ENCODE results near the gene C12orf56. TPM values are rescaled to one million over a fixed set of nuclear protein-coding genes. Genes with fewer than 3 reads are reported as not detected.
"Not testable (repeated sequence)": the region's sequence is repeated elsewhere in the genome, so short reads cannot be mapped to it uniquely, and the experiment has no call there.

C12orf56 gene
- polyA plus RNA-seq, 1 experiment = 0.22 TPM

- no peak for TF ChIP-seq CTCF (IDR thresholded peaks at IDR 0.05; ENCODE audit: low read depth, low read length)
- CTCF ChIA-PET = interaction anchor here (0.6 kb wide), 1 partner anchor 14 kb away, joined by 3 read pairs; no protein-coding TSS in a partner anchor
- DNase-seq (ENCODE audit: low read depth, low spot score) = no peak
- H3K4me3 ChIP-seq (ENCODE audit: low read depth, low read length) = no peak overlapping the region
- H3K27me3 ChIP-seq (ENCODE audit: control insufficient read depth, insufficient read depth, low read length) = peaks cover 6% of the 10 kb centered on the region
- POLR2A ChIA-PET = no interaction called here
- no peaks in the 10 kb centered on the region for H3K9me3 ChIP-seq (ENCODE audit: control insufficient read depth, insufficient read depth, low read length)
- H3K27ac ChIP-seq (ENCODE audit: low read depth, low read length) = no peak overlapping the region
Observed at GRCh38 chr12:64299628-64300027, 90.9 kb downstream of the C12orf56 start.

DNA sequence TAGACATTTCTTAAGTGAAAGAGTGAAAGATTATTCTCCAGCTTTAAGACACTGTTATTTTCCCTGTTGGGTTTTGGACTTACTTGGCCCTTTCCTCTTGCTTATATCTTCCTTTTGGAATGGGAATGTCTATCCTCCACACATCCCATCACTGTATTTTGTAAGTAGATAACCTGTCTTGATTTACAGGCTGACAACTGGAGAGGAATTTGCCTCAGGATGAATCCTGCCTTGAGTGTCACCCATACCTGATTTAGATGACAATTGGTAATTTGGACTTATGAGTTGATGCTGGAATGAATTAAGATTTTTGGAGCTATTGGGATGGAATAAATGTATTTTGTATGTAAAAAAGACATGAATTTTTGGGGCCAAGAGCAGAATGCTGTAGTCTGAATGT lies 94.3 kb downstream of the C12orf56 start:
- H3K9me3 ChIP-seq (ENCODE audit: control insufficient read depth, insufficient read depth, low read length) = no peaks in the 10 kb centered on the region
- no peak for DNase-seq (ENCODE audit: low read depth, low spot score)
- H3K27me3 ChIP-seq (ENCODE audit: control insufficient read depth, insufficient read depth, low read length) = peaks cover 4% of the 10 kb centered on the region
- ChIA-PET POLR2A (no interaction called here), CTCF (no interaction called here)
- no peak overlapping the region for H3K27ac ChIP-seq (ENCODE audit: low read depth, low read length)
- no peak overlapping the region for H3K4me3 ChIP-seq (ENCODE audit: low read depth, low read length)
- TF ChIP-seq CTCF (IDR thresholded peaks at IDR 0.05; ENCODE audit: low read depth, low read length) = no peak

DNA sequence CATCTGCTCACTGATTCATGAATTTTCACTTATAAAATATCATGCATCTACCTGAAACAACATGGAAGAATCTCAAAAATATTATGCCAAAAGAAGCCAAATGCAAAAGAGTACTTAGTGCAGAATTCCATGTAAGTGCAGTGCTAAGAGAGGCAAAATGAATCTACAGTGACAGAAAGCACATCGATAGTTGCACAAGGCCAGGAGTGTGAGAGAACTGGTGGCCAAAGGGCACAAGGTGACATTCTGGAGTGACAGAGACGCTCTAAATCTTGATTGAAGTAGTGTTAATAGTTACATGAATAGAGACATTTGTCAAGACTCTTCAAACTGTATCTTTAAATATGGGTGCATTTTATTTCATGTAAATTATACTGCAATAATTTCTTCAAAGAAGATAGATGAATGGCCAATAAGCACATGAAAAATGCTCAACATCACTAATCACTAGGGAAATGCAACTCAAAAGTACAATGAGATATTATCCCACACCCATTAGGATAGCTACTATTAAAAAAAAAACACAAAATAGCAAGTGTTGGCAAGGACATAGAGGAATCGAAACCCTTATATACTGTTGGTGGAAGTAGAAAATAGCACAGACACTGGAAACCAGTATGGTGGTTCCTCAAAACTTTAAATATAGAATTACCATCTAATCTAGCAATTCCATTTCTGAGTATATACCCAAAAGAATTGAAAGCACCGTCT lies 96.7 kb downstream of the C12orf56 start:
- ChIA-PET CTCF (no interaction called here), POLR2A (no interaction called here)
- no peak for DNase-seq (ENCODE audit: low read depth, low spot score)
- TF ChIP-seq CTCF (IDR thresholded peaks at IDR 0.05; ENCODE audit: low read depth, low read length) = no peak
- Histone ChIP-seq H3K4me3 (ENCODE audit: low read depth, low read length) (no peak overlapping the region), H3K9me3 (ENCODE audit: control insufficient read depth, insufficient read depth, low read length) (no peaks in the 10 kb centered on the region), H3K27me3 (ENCODE audit: control insufficient read depth, insufficient read depth, low read length) (no peaks in the 10 kb centered on the region), H3K27ac (ENCODE audit: low read depth, low read length) (no peak overlapping the region)

GRCh38 chr12:64293174-64293573 lies 97.4 kb downstream of the C12orf56 start:
- H3K4me3 ChIP-seq (ENCODE audit: low read depth, low read length); CTCF ChIA-PET; POLR2A ChIA-PET; H3K27me3 ChIP-seq (ENCODE audit: control insufficient read depth, insufficient read depth, low read length); H3K27ac ChIP-seq (ENCODE audit: low read depth, low read length); H3K9me3 ChIP-seq (ENCODE audit: control insufficient read depth, insufficient read depth, low read length); DNase-seq (ENCODE audit: low read depth, low spot score): not testable (repeated sequence)

GRCh38 chr12:64286521-64286920 lies 104.0 kb downstream of the C12orf56 start:
- no peaks in the 10 kb centered on the region for H3K9me3 ChIP-seq (ENCODE audit: control insufficient read depth, insufficient read depth, low read length)
- DNase-seq (ENCODE audit: low read depth, low spot score) = no peak
- H3K27me3 ChIP-seq (ENCODE audit: control insufficient read depth, insufficient read depth, low read length) = no peaks in the 10 kb centered on the region
- TF ChIP-seq CTCF (IDR thresholded peaks at IDR 0.05; ENCODE audit: low read depth, low read length) = no peak
- ChIA-PET CTCF (no interaction called here), POLR2A (no interaction called here)
- H3K4me3 ChIP-seq (ENCODE audit: low read depth, low read length) = no peak overlapping the region
- no peak overlapping the region for H3K27ac ChIP-seq (ENCODE audit: low read depth, low read length)

All from AG04450 (cell line).